WI38 (cell line): ENCODE data around the gene MOB1B.

Experiments
- H3K4me3 ChIP-seq: 2 replicates; pipeline ENCODE4 v1.5.1; 2011; ENCODE audit warnings: low read depth, mild to moderate bottlenecking, control low read depth, low read length
- CTCF ChIP-seq: IDR thresholded peaks from 2 replicates; pipeline ENCODE4 v1.5.1; 2012; ENCODE audit warnings: low read depth, mild to moderate bottlenecking, control low read depth, low read length

The MOB1B gene

DNA sequence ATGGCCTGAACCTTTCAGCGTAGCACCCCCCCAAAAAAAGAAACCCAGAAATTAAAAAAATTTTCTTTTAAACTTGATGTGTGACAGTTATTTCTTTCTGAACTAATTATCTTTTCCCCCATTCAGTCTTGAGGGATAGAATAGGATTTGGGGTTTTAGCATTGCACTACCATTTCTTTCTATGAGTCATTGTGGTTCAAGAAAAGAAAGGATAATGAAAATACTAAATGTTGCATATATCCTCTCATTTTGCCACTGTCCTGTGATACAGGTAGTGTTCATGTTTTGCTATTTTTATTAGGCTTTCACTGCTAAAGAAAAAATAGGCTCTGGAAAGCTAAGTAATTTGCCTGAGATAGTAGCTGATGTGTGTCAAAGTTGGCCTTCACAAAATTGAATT is 51.9 kb downstream of the MOB1B start:
- no peak overlapping the region for H3K4me3 ChIP-seq
- no peak for TF ChIP-seq CTCF

DNA sequence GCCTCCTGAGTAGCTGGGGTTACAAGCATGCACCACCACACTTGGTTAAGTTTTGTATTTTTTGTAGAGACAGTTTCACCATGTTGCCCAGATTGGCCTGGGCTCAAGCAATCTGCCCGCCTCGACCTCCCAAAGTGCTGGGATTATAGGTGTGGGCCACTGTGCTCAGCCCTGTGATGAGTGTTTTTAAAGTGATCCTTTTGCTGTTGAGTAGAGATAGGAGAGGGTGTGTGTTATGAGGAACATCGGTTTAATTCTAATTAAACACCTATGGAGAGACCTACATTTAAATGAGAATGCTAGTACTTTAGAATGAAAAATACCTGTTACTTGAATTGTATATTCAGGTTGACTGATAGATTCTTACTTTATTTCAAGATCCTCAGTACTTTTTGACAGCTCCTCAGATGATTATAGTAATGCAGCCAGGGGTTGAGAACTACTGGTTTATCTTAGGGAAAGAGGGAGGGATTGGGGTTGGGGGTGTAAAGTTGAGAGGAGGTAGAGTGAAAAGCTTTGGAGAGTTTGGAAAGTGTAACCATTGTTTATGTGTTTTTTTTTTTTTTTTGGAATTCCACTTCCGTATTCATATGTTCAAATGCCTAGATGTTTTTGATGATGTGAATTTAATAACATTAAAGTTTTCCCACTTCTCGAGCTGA is 54.5 kb downstream of the MOB1B start:
- no peak overlapping the region for H3K4me3 ChIP-seq

GRCh38 chr4:70958681-70959080 is 56.5 kb downstream of the MOB1B start:
- H3K4me3 ChIP-seq: no peak overlapping the region
- no peak for TF ChIP-seq CTCF

More for the DNA sequence above, 54.5 kb downstream of the MOB1B start:
- TF ChIP-seq CTCF: no peak

DNA sequence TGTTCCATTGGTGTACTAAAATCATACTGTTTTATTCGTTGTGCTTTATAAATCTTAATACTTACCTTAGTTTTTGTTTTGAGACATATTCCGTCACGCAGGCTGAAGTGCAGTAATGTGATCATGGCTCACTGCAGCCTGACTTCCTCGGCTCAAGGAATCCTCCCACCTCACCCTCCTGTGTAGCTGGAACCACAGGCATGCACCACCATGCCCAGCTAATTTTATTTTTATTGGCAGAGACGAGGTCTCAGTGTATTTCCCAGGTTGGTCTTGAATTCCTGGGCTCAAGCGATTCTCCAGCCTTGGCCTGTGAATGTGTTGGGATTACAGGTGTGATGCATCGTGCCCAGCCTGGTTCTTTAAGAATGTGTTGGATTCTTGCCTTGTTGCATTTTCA is 66.9 kb downstream of the MOB1B start:
- no peak for TF ChIP-seq CTCF

DNA sequence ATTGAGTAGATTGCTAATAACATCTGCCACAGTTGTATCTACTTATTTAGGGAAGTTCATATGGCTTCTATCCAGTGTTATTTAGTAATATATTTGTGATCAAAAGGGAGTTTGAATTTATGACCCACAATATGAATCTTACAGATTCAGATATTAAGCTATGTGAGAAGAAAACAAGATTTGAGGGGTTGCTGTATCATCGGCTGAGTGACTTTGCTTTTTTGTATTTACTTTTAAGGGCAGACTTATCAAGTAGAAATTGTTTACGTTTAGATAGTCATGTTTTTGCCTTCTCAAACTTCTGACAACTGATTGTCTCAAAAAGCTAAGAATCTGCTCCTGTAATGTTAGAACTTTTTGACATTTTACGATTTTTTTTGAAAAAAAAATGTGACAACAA is 74.1 kb downstream of the MOB1B start:
- TF ChIP-seq CTCF: no peak
- no peak overlapping the region for H3K4me3 ChIP-seq

More for the DNA sequence above, 66.9 kb downstream of the MOB1B start:
- no peak overlapping the region for H3K4me3 ChIP-seq

GRCh38 chr4:70979445-70980008 is 77.4 kb downstream of the MOB1B start:
- no peak overlapping the region for H3K4me3 ChIP-seq
- TF ChIP-seq CTCF: no peak

- TF ChIP-seq CTCF: no peak
- no peak overlapping the region for H3K4me3 ChIP-seq
Measured at GRCh38 chr4:70980196-70980595, 78.0 kb downstream of the MOB1B start.
